Measurements from ENCODE around the gene PIAS4. TPM values are rescaled to one million over a fixed set of nuclear protein-coding genes. Genes with fewer than 3 reads are reported as not detected.

PIAS4 gene
- total RNA-seq, 1 donor from 2014 or later: 39.8 TPM

DNA sequence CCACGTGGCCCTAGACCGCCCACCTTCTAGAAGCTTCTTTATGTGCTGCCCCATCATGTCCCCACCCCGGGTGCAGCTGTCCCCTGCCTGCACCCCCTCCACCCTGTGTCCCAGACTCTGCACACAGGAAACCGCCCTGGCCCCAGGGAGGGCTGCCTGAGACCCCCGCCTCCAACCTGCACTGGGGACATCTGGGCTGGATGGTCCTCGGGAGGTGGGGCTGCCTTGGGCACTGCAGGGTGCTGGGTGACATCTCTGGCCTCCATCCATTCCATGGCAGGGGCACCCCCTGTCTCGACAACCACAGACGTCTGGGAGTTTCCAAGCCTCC is 77.0 kb downstream of the PIAS4 start:
- Mint-ChIP-seq H3K4me3 (no peak overlapping the region), H3K4me1 (ENCODE audit: unreplicated experiment) (peaks cover 6% of the 10 kb centered on the region), H3K9me3 (no peaks in the 10 kb centered on the region), H3K36me3 (no peaks in the 10 kb centered on the region), H3K27me3 (no peaks in the 10 kb centered on the region), H3K27ac (no peak overlapping the region)
- TF ChIP-seq, protein P1, sequence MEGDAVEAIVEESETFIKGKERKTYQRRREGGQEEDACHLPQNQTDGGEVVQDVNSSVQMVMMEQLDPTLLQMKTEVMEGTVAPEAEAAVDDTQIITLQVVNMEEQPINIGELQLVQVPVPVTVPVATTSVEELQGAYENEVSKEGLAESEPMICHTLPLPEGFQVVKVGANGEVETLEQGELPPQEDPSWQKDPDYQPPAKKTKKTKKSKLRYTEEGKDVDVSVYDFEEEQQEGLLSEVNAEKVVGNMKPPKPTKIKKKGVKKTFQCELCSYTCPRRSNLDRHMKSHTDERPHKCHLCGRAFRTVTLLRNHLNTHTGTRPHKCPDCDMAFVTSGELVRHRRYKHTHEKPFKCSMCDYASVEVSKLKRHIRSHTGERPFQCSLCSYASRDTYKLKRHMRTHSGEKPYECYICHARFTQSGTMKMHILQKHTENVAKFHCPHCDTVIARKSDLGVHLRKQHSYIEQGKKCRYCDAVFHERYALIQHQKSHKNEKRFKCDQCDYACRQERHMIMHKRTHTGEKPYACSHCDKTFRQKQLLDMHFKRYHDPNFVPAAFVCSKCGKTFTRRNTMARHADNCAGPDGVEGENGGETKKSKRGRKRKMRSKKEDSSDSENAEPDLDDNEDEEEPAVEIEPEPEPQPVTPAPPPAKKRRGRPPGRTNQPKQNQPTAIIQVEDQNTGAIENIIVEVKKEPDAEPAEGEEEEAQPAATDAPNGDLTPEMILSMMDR (conservative IDR thresholded peaks at IDR 0.05): no peak
- no peak for DNase-seq (ENCODE audit: extremely low spot score, unreplicated experiment)

DNA sequence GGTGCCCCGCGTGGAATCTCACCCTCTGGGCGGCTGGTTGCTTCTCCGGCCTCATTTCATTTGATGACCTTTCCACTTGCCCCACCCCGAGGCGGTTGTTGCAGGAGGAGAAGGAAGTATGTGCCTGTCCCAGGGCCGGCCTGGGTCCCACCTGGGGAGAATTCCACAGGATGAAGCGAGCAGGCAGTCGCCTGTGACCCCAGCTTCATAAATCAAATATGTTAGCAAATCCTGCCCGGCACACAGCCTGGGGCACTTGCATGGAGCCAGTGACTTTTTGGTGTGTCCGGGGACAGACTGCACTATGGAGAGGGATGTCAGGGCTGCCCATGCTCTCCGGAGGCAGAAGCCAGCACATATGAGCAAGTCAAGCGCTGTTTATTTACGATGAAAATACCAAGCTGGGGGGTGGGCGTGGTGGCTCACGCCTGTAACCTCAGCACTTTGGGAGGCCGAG is 78.9 kb downstream of the PIAS4 start:
- Mint-ChIP-seq H3K9me3 (no peaks in the 10 kb centered on the region), H3K4me1 (ENCODE audit: unreplicated experiment) (peaks cover 6% of the 10 kb centered on the region), H3K27me3 (no peaks in the 10 kb centered on the region), H3K4me3 (peak overlapping the region; percentile 31), H3K36me3 (no peaks in the 10 kb centered on the region), H3K27ac (peak overlapping the region; percentile 78)
- TF ChIP-seq, protein P1 (conservative IDR thresholded peaks at IDR 0.05): no peak
- DNase-seq (ENCODE audit: extremely low spot score, unreplicated experiment): no peak

DNA sequence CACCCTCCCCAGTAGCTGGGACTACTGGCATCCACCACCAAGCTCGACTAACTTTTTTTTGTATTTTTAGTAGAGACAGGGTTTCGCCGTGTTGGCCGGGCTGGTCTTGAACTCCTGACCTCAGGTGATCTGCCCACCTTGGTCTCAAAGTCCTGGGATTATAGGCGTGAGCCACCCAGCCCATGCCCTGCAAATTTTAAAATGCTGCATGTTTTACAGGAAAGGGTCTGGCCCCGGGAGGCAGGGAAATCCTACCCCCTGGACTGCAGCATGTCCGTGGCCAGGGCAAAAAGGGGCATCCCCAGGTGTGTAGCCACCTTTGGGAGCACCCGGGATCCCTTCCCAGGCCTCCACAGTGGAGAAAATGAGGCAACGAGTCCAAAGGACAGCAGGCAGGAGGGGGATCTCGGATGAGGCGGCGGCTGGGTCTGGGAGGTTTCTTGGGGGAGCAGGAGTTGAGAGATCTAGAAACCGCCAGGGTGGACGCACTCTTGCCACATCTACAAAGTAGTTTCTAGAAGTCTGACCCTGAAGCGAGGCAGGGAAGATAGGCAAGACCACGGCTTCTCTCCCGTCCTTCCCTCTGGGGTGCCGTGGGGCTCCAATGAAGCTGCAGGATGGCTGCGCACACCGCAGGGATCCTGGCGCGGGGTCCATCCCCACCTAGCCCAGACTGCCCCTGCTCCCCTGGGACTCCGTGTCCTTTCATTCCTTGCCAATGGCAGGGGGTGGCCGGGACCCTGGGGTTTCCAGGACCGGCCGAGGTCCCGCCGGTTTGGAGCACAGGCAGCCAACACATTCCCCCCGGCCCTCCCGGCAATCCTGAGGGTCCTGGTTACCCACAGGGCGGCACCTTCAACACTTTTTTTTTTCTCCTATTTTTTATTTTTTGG is 80.5 kb downstream of the PIAS4 start:
- no peak for DNase-seq (ENCODE audit: extremely low spot score, unreplicated experiment)
- TF ChIP-seq, protein P1 (conservative IDR thresholded peaks at IDR 0.05): no peak
- Mint-ChIP-seq H3K27me3 (no peaks in the 10 kb centered on the region), H3K36me3 (no peaks in the 10 kb centered on the region), H3K4me3 (no peak overlapping the region), H3K27ac (no peak overlapping the region), H3K9me3 (no peaks in the 10 kb centered on the region), H3K4me1 (ENCODE audit: unreplicated experiment) (peaks cover 6% of the 10 kb centered on the region)

- TF ChIP-seq, protein P1 (conservative IDR thresholded peaks at IDR 0.05): no peak
- no peak overlapping the region for H3K27ac Mint-ChIP-seq
- no peaks in the 10 kb centered on the region for H3K36me3 Mint-ChIP-seq
- H3K27me3 Mint-ChIP-seq: no peaks in the 10 kb centered on the region
- H3K4me3 Mint-ChIP-seq: no peak overlapping the region
- H3K4me1 Mint-ChIP-seq (ENCODE audit: unreplicated experiment): peaks cover 6% of the 10 kb centered on the region
- no peaks in the 10 kb centered on the region for H3K9me3 Mint-ChIP-seq
- no peak for DNase-seq (ENCODE audit: extremely low spot score, unreplicated experiment)
Measured at GRCh38 chr19:4088975-4089374, 81.4 kb downstream of the PIAS4 start.

Small RNA genes lying within 50 kb of the gene (microRNA-seq; reads per million reads assigned to microRNA genes)
- not detected for gene MIR637

Other genes with a start within 250 kb of the PIAS4 start
- 25.1 and 28.5 TPM in 2 replicates for gene APBA3, start 246.0 kb upstream of the PIAS4 start, total RNA-seq (ENCODE audit: low replicate concordance)
- gene MRPL54, start 245.1 kb upstream of the PIAS4 start, total RNA-seq (ENCODE audit: low replicate concordance): 35.9 and 44.0 TPM in 2 replicates
- not detected in 2 replicates for gene RAX2, start 235.5 kb upstream of the PIAS4 start, total RNA-seq (ENCODE audit: low replicate concordance)
- gene MATK, start 221.4 kb upstream of the PIAS4 start, total RNA-seq (ENCODE audit: low replicate concordance): 1.6 and 1.7 TPM in 2 replicates
- 1.00 and 4.7 TPM in 2 replicates for gene ZFR2, start 138.7 kb upstream of the PIAS4 start, total RNA-seq (ENCODE audit: low replicate concordance)
- gene ATCAY, start 127.1 kb upstream of the PIAS4 start, total RNA-seq (ENCODE audit: low replicate concordance): 1.5 and 3.3 TPM in 2 replicates
- 0.65 TPM in 1 of 2 replicates, not detected in the other for gene NMRK2, start 74.7 kb upstream of the PIAS4 start, total RNA-seq (ENCODE audit: low replicate concordance)
- gene DAPK3, start 36.6 kb upstream of the PIAS4 start, total RNA-seq (ENCODE audit: low replicate concordance): 83.5 and 93.0 TPM in 2 replicates
- gene EEF2, start 22.3 kb upstream of the PIAS4 start, total RNA-seq (ENCODE audit: low replicate concordance): 2,827 and 2,929 TPM in 2 replicates
- gene ZBTB7A, start 59.2 kb downstream of the PIAS4 start, total RNA-seq (ENCODE audit: low replicate concordance): 21.0 and 31.0 TPM in 2 replicates
- gene MAP2K2, start 116.4 kb downstream of the PIAS4 start, total RNA-seq (ENCODE audit: low replicate concordance): 144 TPM in 2 replicates
- 3.7 and 13.3 TPM in 2 replicates for gene CREB3L3, start 145.9 kb downstream of the PIAS4 start, total RNA-seq (ENCODE audit: low replicate concordance)
- gene SIRT6, start 174.8 kb downstream of the PIAS4 start, total RNA-seq (ENCODE audit: low replicate concordance): 26.7 and 29.2 TPM in 2 replicates
- 0.48 and 1.1 TPM in 2 replicates for gene ANKRD24, start 175.0 kb downstream of the PIAS4 start, total RNA-seq (ENCODE audit: low replicate concordance)
- 0.31 and 0.43 TPM in 2 replicates for gene EBI3, start 221.8 kb downstream of the PIAS4 start, total RNA-seq (ENCODE audit: low replicate concordance)
- gene YJU2, start 239.3 kb downstream of the PIAS4 start, total RNA-seq (ENCODE audit: low replicate concordance): 14.3 and 18.5 TPM in 2 replicates